ENCODE results near the gene SPINK8.
"Not testable (repeated sequence)": the region's sequence is repeated elsewhere in the genome, so short reads cannot be mapped to it uniquely, and the experiment has no call there.

Gene SPINK8

DNA sequence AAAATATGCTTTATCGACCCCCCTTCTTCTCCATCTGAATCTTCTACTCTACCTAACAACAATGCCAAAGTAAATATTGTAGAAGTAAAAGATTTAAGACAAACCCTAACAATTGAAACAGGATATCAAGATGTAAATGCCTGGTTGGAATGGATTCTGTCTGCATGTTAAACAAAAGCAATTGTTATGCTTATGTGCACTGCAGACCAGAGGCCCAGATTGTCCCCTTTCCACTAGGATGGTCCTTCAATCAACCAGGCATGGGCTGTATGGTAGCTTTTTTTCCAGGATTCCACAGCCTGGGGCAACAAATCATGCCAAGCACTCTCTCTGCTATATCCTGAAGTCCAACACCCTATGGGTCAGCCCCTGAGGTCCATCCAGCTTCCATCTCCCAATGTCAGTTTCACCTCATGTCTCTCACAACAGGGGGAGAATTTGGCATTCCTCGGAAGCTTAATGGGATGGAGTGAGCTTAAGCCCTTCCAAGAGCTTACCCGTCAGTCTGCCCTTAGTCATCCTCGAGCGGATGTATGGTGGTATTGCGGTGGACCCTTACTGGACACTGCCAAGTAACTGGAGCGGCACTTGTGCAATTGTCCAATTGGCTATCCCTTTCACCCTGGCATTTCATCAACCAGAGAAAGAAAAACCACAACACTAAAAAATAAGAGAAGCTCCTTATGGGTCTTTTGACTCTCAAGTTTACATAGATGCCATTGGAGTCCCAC lies 56.4 kb downstream of the SPINK8 start:
- no peak for DNase-seq

DNA sequence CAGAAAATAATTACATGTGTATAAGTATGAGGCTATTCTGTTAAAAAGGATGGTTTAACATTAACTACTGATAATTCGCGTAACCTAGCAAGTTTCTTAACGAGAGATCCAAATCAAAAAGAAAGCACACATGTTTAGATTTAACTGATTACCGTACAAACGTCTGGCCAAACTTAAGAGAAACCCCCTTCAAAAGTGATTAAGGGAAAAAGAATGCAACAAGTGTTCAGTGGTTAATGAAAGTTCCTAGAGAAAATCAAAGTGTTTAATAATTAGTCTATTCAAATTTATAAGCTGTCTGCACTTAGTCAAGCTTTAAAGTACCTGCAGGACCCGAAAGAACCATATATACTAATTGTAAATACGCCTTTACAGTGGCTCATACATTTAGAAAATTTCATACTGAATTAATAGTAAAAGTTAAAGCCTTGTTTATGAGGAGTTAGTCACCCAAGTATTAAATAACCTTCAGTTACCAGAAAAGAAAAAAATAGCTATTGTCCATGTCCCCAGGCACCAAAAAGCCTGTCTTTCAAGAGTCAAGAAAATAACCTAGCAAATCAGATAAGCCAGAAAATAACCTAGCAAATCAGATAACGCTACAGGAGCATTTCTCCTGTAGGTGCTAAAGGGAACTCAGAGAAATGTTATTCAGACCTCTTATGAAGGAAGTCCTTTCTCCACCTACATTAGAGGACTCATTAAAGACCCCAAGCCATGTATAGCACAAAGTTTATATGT lies 58.0 kb downstream of the SPINK8 start:
- DNase-seq: no peak

DNA sequence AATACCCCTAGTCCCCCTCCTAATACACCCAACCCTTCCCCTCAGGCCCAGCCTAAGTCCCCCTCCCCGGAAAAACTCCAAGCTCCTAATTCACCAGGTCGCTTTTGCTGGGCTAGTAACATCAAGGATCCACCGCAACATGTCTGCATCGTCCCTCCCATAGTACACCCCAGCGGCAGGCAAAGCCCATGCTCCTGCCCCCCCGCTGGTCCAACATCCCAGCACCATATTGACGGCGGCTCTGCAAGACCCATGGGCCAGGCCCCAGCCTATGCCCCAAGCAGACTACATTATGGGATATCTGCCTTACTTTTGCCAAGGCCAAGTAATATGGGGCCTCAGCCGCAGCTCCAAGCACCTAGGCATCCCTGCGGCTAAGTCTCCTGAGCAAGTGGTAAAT lies 59.0 kb downstream of the SPINK8 start:
- no peak for DNase-seq

DNA sequence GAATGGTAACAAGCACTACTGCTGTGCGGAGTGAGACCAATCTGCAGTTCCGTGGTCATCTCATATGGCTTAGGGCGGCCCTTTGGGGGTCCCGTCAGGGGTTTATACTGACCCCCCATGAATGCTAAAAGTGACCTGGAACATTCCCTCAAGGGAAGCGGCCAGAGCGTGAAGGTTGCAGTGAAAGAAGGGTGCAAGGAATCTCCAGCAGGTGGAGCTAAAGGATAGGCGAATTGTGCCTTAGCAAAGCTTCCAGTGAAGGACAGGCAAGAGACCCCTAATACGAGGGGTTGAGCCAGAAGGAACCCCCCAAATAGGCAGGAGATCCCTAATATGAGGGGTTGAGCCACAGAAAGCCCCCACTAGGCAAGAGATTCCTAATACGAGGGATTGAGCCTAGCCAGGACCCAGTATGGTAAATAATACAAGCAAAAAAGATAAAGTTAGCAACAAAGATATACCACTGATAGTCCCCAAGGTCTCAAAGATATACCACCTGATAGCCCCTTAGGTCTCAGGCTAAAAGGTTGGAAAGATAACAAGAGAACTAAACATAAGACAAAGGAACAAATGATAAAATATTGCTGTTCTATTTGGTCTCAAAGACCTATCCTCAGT lies 59.8 kb downstream of the SPINK8 start:
- peak; percentile 43 to 46 for DNase-seq

DNA sequence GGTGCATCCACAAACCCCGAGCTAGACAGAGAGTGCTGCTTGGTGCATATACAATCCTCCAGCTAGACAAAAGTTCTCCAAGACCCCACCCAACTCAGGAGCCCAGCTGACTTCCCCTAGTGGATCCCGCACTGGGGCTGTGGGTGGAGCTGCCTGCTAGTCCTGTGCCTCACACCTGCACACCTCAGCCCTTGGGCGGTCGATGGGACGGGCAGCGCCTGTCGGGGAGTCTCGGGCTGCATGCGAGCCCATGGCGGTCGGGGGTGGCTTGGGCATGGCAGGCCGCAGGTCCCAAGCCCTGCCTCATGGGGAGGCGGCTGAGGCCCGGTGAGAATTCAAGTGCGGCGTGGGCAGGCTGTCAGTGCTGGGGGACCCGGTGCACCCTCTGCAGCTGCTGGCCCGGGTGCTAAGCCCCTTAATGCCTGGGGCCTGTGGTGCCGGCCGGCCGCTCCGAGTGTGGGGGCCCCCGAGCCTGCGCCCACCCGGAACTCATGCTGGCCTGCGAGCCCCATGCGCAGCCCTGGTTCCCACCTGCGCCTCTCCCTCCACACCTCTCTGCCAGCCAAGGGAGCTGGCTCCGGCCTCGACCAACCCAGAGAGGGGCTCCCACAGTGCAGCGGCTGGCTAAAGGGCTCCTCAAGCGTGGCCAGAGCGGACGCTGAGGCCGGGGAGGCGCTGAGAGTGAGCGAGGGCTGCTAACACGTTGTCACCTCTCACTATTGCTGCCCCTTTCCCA lies 61.5 kb downstream of the SPINK8 start:
- no peak for DNase-seq

DNA sequence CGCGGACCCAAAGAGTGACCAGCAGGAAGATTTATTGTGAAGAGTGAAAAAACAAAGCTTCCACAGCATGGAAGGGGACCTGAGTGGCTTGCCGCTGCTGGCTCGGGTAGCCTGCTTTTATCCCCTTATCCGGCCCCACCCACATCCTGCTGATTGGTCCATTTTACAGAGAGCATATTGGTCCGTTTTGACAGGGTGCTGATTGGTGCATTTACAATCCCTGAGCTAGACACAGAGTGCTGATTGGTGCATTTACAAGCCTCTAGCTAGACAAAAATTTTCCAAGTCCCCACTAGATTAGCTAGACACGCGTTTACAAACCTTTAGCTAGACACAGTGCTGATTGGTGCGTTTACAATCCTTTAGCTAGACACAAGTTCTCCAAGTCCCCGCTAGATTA lies 62.2 kb downstream of the SPINK8 start:
- DNase-seq: not testable (repeated sequence)

DNA sequence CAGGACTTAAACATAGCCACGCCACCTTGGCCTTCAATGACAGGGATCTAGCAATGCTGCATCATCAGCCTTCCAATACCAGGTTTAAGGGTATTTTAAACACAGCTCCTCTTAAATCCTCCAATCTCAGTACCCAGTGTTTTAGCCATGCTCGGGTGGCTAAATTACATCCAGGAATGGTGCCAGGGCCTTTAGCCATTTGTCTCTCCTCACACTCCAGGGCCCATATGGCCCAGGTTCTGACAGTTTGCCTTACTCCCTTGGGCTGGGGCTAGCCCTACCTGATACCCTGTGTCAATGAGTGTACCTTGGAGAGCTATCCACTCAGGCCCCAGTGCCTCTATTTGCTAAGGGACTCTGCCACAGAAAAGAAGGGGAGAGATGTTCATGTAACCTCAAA lies 63.2 kb downstream of the SPINK8 start:
- no peak for DNase-seq

DNA sequence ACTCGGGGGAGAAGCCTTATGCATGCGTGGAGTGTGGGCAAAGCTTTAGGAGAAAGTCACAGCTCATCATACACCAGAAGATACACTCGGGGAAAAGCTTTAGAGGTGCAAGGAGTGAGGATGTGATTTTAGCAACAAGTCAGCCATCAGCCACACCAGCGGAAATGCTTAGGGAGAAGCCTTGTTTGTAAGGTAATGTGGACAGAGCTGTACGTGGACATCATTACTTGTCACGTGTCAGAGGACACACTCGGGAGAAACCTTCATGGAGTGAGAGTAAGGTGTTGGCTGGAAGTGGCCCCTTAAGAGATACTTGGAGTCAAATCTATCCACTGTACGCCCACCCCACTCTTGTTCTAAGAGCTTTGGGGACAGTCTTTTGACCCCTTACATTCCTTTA lies 63.9 kb downstream of the SPINK8 start:
- no peak for DNase-seq

DNA sequence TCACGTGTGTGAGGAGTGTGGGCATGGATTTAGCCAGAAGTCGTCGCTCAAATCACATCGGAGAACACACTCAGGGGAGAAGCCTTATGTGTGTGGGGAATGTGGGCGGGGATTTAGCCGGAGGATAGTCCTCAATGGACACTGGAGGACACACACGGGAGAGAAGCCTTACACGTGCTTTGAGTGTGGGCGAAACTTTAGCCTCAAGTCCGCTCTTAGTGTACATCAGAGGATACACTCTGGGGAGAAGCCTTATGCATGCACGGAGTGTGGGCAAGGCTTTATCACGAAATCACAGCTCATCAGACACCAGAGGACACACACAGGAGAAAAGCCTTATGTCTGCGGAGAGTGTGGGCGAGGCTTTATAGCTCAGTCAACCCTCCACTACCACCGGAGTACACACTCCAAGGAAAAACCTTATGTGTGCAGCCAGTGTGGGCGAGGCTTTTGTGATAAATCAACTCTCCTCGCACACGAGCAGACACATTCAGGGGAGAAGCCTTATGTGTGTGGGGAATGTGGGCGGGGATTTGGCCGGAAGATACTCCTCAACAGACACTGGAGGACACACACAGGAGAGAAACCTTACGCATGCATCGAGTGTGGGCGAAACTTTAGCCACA lies 64.4 kb downstream of the SPINK8 start:
- no peak for DNase-seq

DNA sequence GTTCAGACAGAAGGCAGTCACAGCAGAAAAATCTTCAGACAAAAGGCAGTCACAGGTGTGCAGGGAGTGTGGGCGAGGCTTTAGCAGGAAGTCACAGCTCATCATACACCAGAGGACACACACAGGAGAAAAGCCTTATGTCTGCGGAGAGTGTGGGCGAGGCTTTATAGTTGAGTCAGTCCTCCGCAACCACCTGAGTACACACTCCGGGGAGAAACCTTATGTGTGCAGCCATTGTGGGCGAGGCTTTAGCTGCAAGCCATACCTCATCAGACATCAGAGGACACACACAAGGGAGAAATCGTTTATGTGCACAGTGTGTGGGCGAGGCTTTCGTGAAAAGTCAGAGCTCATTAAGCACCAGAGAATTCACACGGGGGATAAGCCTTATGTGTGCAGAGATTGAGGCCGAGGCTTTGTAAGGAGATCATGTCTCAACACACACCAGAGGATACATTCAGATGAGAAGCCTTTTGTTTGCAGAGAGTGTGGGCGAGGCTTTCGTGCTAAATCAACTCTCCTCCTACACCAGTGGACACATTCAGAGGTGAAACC lies 65.0 kb downstream of the SPINK8 start:
- peak in 1 of 2 experiments; percentile 19 for DNase-seq

DNA sequence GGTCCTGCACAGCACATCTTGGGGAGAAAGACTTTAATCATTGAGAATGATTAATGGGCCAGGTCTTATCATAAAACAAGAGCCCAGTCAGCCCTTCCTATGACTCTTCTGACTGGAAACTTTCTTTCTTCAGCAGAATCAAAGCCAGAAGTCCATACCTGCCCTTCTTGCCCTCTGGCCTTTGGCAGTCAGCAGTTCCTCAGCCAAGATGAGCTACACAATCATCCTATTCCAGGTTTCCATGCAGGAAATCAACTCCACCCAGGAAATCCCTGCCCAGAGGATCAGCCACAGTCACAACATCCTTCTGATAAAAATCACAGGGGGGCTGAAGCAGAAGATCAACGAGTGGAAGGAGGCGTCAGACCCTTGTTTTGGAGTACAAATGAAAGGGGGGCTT lies 65.7 kb downstream of the SPINK8 start:
- no peak for DNase-seq

DNA sequence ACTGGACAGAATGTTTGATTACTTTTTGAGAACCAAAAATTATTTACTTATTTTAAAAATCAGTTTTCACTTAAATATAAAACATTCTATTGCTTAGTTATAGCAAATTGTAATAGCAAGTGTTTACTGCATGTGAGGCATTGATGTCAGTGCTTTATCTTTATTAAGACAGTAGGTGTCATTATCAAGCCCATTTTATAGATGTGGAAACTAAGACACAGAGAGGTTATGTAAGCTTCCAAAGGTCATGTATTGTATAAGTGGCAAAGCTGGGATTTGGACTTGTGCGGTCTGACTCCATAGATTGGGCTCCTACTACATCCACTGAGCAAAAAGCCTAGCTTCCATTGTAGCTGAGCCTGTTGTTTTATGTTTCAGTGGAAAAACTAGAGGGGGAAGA lies 74.9 kb downstream of the SPINK8 start:
- no peak for DNase-seq

Data from NCI-H2081 (cell line).